Measurements from ENCODE around the gene TAF12.
"Not testable (repeated sequence)": the region's sequence is repeated elsewhere in the genome, so short reads cannot be mapped to it uniquely, and the experiment has no call there.

The TAF12 gene

GRCh38 chr1:28631713-28632112, 11.2 kb downstream of the TAF12 start:
- no peak for ATAC-seq (replicated peaks; ENCODE audit: extremely low read depth, poor library complexity, severe bottlenecking)
- no peak for DNase-seq (ENCODE audit: low spot score in 2 of 2)
- H3K27ac Mint-ChIP-seq (ENCODE audit: low read depth), result no peak overlapping the region
- H3K36me3 Mint-ChIP-seq (ENCODE audit: insufficient read depth), result peaks cover 10% of the 10 kb centered on the region
- peaks cover 6% of the 10 kb centered on the region for H3K4me1 Mint-ChIP-seq
- H3K4me3 Mint-ChIP-seq, result no peak overlapping the region
- H3K9me3 Mint-ChIP-seq, result no peaks in the 10 kb centered on the region
- no peaks in the 10 kb centered on the region for H3K27me3 Mint-ChIP-seq

- ATAC-seq (replicated peaks; ENCODE audit: extremely low read depth, poor library complexity, severe bottlenecking), result no peak
- no peaks in the 10 kb centered on the region for H3K4me1 Mint-ChIP-seq
- no peaks in the 10 kb centered on the region for H3K9me3 Mint-ChIP-seq
- peaks cover 34% of the 10 kb centered on the region for H3K36me3 Mint-ChIP-seq (ENCODE audit: insufficient read depth)
- DNase-seq (ENCODE audit: low spot score in 2 of 2), result no peak
- H3K4me3 Mint-ChIP-seq, result no peak overlapping the region
- no peak overlapping the region for H3K27ac Mint-ChIP-seq (ENCODE audit: low read depth)
- H3K27me3 Mint-ChIP-seq, result no peaks in the 10 kb centered on the region
Measured at GRCh38 chr1:28613175-28613574, 29.7 kb downstream of the TAF12 start.

- Mint-ChIP-seq H3K4me3 (no peak overlapping the region), H3K9me3 (no peaks in the 10 kb centered on the region), H3K4me1 (no peaks in the 10 kb centered on the region), H3K27me3 (no peaks in the 10 kb centered on the region), H3K27ac (ENCODE audit: low read depth) (no peak overlapping the region), H3K36me3 (ENCODE audit: insufficient read depth) (peaks cover 32% of the 10 kb centered on the region)
- no peak for ATAC-seq (replicated peaks; ENCODE audit: extremely low read depth, poor library complexity, severe bottlenecking)
- no peak for DNase-seq (ENCODE audit: low spot score in 2 of 2)
Measured at GRCh38 chr1:28606771-28607170, 36.1 kb downstream of the TAF12 start.

- no peaks in the 10 kb centered on the region for H3K9me3 Mint-ChIP-seq
- no peak overlapping the region for H3K4me3 Mint-ChIP-seq
- H3K36me3 Mint-ChIP-seq (ENCODE audit: insufficient read depth), result peaks cover 28% of the 10 kb centered on the region
- H3K4me1 Mint-ChIP-seq, result no peaks in the 10 kb centered on the region
- ATAC-seq (replicated peaks; ENCODE audit: extremely low read depth, poor library complexity, severe bottlenecking) (no peak), DNase-seq (ENCODE audit: low spot score in 2 of 2) (no peak)
- no peaks in the 10 kb centered on the region for H3K27me3 Mint-ChIP-seq
- no peak overlapping the region for H3K27ac Mint-ChIP-seq (ENCODE audit: low read depth)
Measured at GRCh38 chr1:28604962-28605361, 37.9 kb downstream of the TAF12 start.

GRCh38 chr1:28604411-28604810, 38.5 kb downstream of the TAF12 start:
- H3K9me3 Mint-ChIP-seq, result no peaks in the 10 kb centered on the region
- no peaks in the 10 kb centered on the region for H3K27me3 Mint-ChIP-seq
- no peak for ATAC-seq (replicated peaks; ENCODE audit: extremely low read depth, poor library complexity, severe bottlenecking)
- DNase-seq (ENCODE audit: low spot score in 2 of 2), result no peak
- no peaks in the 10 kb centered on the region for H3K4me1 Mint-ChIP-seq
- H3K36me3 Mint-ChIP-seq (ENCODE audit: insufficient read depth), result peaks cover 28% of the 10 kb centered on the region
- no peak overlapping the region for H3K4me3 Mint-ChIP-seq
- no peak overlapping the region for H3K27ac Mint-ChIP-seq (ENCODE audit: low read depth)

- no peak for DNase-seq (ENCODE audit: low spot score in 2 of 2)
- H3K4me3 Mint-ChIP-seq, result no peak overlapping the region
- no peaks in the 10 kb centered on the region for H3K9me3 Mint-ChIP-seq
- peaks cover 25% of the 10 kb centered on the region for H3K36me3 Mint-ChIP-seq (ENCODE audit: insufficient read depth)
- ATAC-seq (replicated peaks; ENCODE audit: extremely low read depth, poor library complexity, severe bottlenecking), result no peak
- no peaks in the 10 kb centered on the region for H3K4me1 Mint-ChIP-seq
- H3K27me3 Mint-ChIP-seq, result no peaks in the 10 kb centered on the region
- H3K27ac Mint-ChIP-seq (ENCODE audit: low read depth), result no peak overlapping the region
Measured at GRCh38 chr1:28602536-28603439, 40.1 kb downstream of the TAF12 start.

- no peaks in the 10 kb centered on the region for H3K27me3 Mint-ChIP-seq
- H3K27ac Mint-ChIP-seq (ENCODE audit: low read depth), result no peak overlapping the region
- H3K36me3 Mint-ChIP-seq (ENCODE audit: insufficient read depth), result peaks cover 22% of the 10 kb centered on the region
- ATAC-seq (replicated peaks; ENCODE audit: extremely low read depth, poor library complexity, severe bottlenecking), result no peak
- no peaks in the 10 kb centered on the region for H3K9me3 Mint-ChIP-seq
- H3K4me3 Mint-ChIP-seq, result no peak overlapping the region
- no peak for DNase-seq (ENCODE audit: low spot score in 2 of 2)
- H3K4me1 Mint-ChIP-seq, result no peaks in the 10 kb centered on the region
Measured at GRCh38 chr1:28601696-28602095, 41.2 kb downstream of the TAF12 start.

- not testable (repeated sequence) for H3K36me3 Mint-ChIP-seq (ENCODE audit: insufficient read depth); ATAC-seq (replicated peaks; ENCODE audit: extremely low read depth, poor library complexity, severe bottlenecking); H3K4me3 Mint-ChIP-seq; H3K27ac Mint-ChIP-seq (ENCODE audit: low read depth); H3K9me3 Mint-ChIP-seq; H3K4me1 Mint-ChIP-seq; DNase-seq (ENCODE audit: low spot score in 2 of 2)
- peaks cover 16% of the 10 kb centered on the region for H3K27me3 Mint-ChIP-seq
Measured at GRCh38 chr1:28596276-28596675, 46.6 kb downstream of the TAF12 start.

- Mint-ChIP-seq H3K27me3 (peaks cover 16% of the 10 kb centered on the region), H3K36me3 (ENCODE audit: insufficient read depth) (no peaks in the 10 kb centered on the region), H3K4me1 (peaks cover 8% of the 10 kb centered on the region), H3K27ac (ENCODE audit: low read depth) (no peak overlapping the region), H3K9me3 (no peaks in the 10 kb centered on the region), H3K4me3 (no peak overlapping the region)
- no peak for ATAC-seq (replicated peaks; ENCODE audit: extremely low read depth, poor library complexity, severe bottlenecking)
- DNase-seq (ENCODE audit: low spot score in 2 of 2), result no peak
Measured at GRCh38 chr1:28595412-28596191, 47.3 kb downstream of the TAF12 start.

GRCh38 chr1:28594686-28595411, 48.0 kb downstream of the TAF12 start:
- not testable (repeated sequence) for H3K27ac Mint-ChIP-seq (ENCODE audit: low read depth); H3K9me3 Mint-ChIP-seq; H3K36me3 Mint-ChIP-seq (ENCODE audit: insufficient read depth); H3K4me1 Mint-ChIP-seq; H3K4me3 Mint-ChIP-seq; DNase-seq (ENCODE audit: low spot score in 2 of 2); ATAC-seq (replicated peaks; ENCODE audit: extremely low read depth, poor library complexity, severe bottlenecking)
- H3K27me3 Mint-ChIP-seq, result peaks cover 16% of the 10 kb centered on the region

GRCh38 chr1:28593988-28594356, 48.9 kb downstream of the TAF12 start:
- not testable (repeated sequence) for H3K27ac Mint-ChIP-seq (ENCODE audit: low read depth); ATAC-seq (replicated peaks; ENCODE audit: extremely low read depth, poor library complexity, severe bottlenecking); DNase-seq (ENCODE audit: low spot score in 2 of 2); H3K36me3 Mint-ChIP-seq (ENCODE audit: insufficient read depth); H3K4me1 Mint-ChIP-seq; H3K9me3 Mint-ChIP-seq; H3K4me3 Mint-ChIP-seq
- H3K27me3 Mint-ChIP-seq, result peaks cover 16% of the 10 kb centered on the region

- H3K27ac Mint-ChIP-seq (ENCODE audit: low read depth), result no peak overlapping the region
- H3K36me3 Mint-ChIP-seq (ENCODE audit: insufficient read depth), result no peaks in the 10 kb centered on the region
- ATAC-seq (replicated peaks; ENCODE audit: extremely low read depth, poor library complexity, severe bottlenecking) (peak; percentile 40), DNase-seq (ENCODE audit: low spot score in 2 of 2) (no peak)
- peak overlapping the region; percentile 75 for H3K4me3 Mint-ChIP-seq
- H3K9me3 Mint-ChIP-seq, result no peaks in the 10 kb centered on the region
- H3K4me1 Mint-ChIP-seq, result peaks cover 8% of the 10 kb centered on the region
- H3K27me3 Mint-ChIP-seq, result peaks cover 16% of the 10 kb centered on the region
Measured at GRCh38 chr1:28592321-28593071, 50.4 kb downstream of the TAF12 start.
